IgD-negative memory B cell (primary cell): ENCODE data around the gene DOCK10. TPM values are rescaled to one million over a fixed set of nuclear protein-coding genes. Genes with fewer than 3 reads are reported as not detected.
A peak's percentile ranks its signal among the peaks of the same experiment; 100 is the strongest.

Experiments
- H3K27ac Mint-ChIP-seq, 3 donors: one replicate each; pipeline ENCODE4 v1.8.0; 2020 to 2022; ENCODE audit warnings: mild to moderate bottlenecking in 3 of 3, mixed read lengths in 3 of 3, moderate library complexity in 1 of 3
- H3K27me3 Mint-ChIP-seq: one replicate; pipeline ENCODE4 v1.8.0; 2021; ENCODE audit warnings: mixed read lengths
- H3K36me3 Mint-ChIP-seq: one replicate; pipeline ENCODE4 v1.8.0; 2020; ENCODE audit warnings: mild to moderate bottlenecking, mixed read lengths
- H3K4me1 Mint-ChIP-seq, 3 donors: one replicate each; pipeline ENCODE4 v1.8.0; 2020 to 2022; ENCODE audit warnings: mixed read lengths in 3 of 3, mild to moderate bottlenecking in 1 of 3
- H3K4me3 Mint-ChIP-seq, 4 donors: one replicate each; pipeline ENCODE4 v1.8.0; 2020 to 2022; ENCODE audit warnings: mild to moderate bottlenecking in 4 of 4, mixed read lengths in 4 of 4, moderate library complexity in 3 of 4
- H3K9me3 Mint-ChIP-seq, 3 donors: one replicate each; pipeline ENCODE4 v1.8.0; 2020 to 2021; ENCODE audit warnings: mixed read lengths in 3 of 3, mild to moderate bottlenecking in 1 of 3
- polyA plus RNA-seq: library from polyadenylated mRNA; unstranded; fragments of 300-500 nt; fragmentation: Illumina TruSeq; gene quantifications from one replicate; pipeline ENCODE4 v1.2.3, GENCODE V29; 2021

DOCK10 gene
- polyA plus RNA-seq, 1 donor from 2014 or later, result 26.9 TPM

GRCh38 chr2:225010804-225011203 is 31.5 kb downstream of the DOCK10 start:
- no peak overlapping the region for H3K4me3 Mint-ChIP-seq
- H3K27ac Mint-ChIP-seq, result no peak overlapping the region
- peaks cover 10 to 32% (median 25%) of the 10 kb centered on the region in 3 donors for H3K4me1 Mint-ChIP-seq
- H3K36me3 Mint-ChIP-seq, result no peaks in the 10 kb centered on the region
- no peaks in the 10 kb centered on the region for H3K27me3 Mint-ChIP-seq
- no peaks in the 10 kb centered on the region for H3K9me3 Mint-ChIP-seq

GRCh38 chr2:225009768-225010167 is 32.5 kb downstream of the DOCK10 start:
- peak overlapping the region in 2 of 3 donors; percentile 76 to 79 for H3K27ac Mint-ChIP-seq
- H3K4me1 Mint-ChIP-seq, result peaks cover 10 to 32% (median 25%) of the 10 kb centered on the region in 3 donors

GRCh38 chr2:225008935-225009334 is 33.3 kb downstream of the DOCK10 start:
- H3K9me3 Mint-ChIP-seq, result no peaks in the 10 kb centered on the region
- no peaks in the 10 kb centered on the region for H3K27me3 Mint-ChIP-seq
- no peak overlapping the region for H3K4me3 Mint-ChIP-seq

More at GRCh38 chr2:225009768-225010167, 32.5 kb downstream of the DOCK10 start:
- Mint-ChIP-seq H3K4me3 (no peak overlapping the region), H3K9me3 (no peaks in the 10 kb centered on the region), H3K36me3 (no peaks in the 10 kb centered on the region), H3K27me3 (no peaks in the 10 kb centered on the region)

GRCh38 chr2:225008179-225008856 is 34.0 kb downstream of the DOCK10 start:
- Mint-ChIP-seq H3K4me1 (peaks cover 10 to 35% (median 25%) of the 10 kb centered on the region in 3 donors), H3K4me3 (no peak overlapping the region), H3K27me3 (no peaks in the 10 kb centered on the region), H3K36me3 (no peaks in the 10 kb centered on the region), H3K9me3 (no peaks in the 10 kb centered on the region), H3K27ac (peak overlapping the region in 2 of 3 donors; percentile 1 to 51)

More at GRCh38 chr2:225008935-225009334, 33.3 kb downstream of the DOCK10 start:
- no peaks in the 10 kb centered on the region for H3K36me3 Mint-ChIP-seq
- peak overlapping the region in 1 of 3 donors; percentile 51 for H3K27ac Mint-ChIP-seq
- peaks cover 10 to 34% (median 25%) of the 10 kb centered on the region in 3 donors for H3K4me1 Mint-ChIP-seq

- H3K4me3 Mint-ChIP-seq, result no peak overlapping the region
- no peaks in the 10 kb centered on the region for H3K27me3 Mint-ChIP-seq
- no peak overlapping the region for H3K27ac Mint-ChIP-seq
- H3K4me1 Mint-ChIP-seq, result peaks cover 21 to 47% (median 37%) of the 10 kb centered on the region in 3 donors
- no peaks in the 10 kb centered on the region for H3K9me3 Mint-ChIP-seq
- H3K36me3 Mint-ChIP-seq, result no peaks in the 10 kb centered on the region
Observed at GRCh38 chr2:225006730-225007129, 35.5 kb downstream of the DOCK10 start.

- Mint-ChIP-seq H3K27ac (no peak overlapping the region), H3K36me3 (no peaks in the 10 kb centered on the region), H3K4me1 (peaks cover 21 to 45% (median 34%) of the 10 kb centered on the region in 3 donors), H3K4me3 (no peak overlapping the region), H3K9me3 (no peaks in the 10 kb centered on the region), H3K27me3 (no peaks in the 10 kb centered on the region)
Observed at GRCh38 chr2:225004597-225004996, 37.7 kb downstream of the DOCK10 start.

- no peaks in the 10 kb centered on the region for H3K27me3 Mint-ChIP-seq
- peak overlapping the region in 2 of 4 donors; percentile 13 to 67 for H3K4me3 Mint-ChIP-seq
- H3K27ac Mint-ChIP-seq, result peak overlapping the region; percentile 82 to 91 (median 84)
- peaks cover 13 to 33% (median 18%) of the 10 kb centered on the region in 3 donors for H3K4me1 Mint-ChIP-seq
- H3K9me3 Mint-ChIP-seq, result no peaks in the 10 kb centered on the region
- H3K36me3 Mint-ChIP-seq, result no peaks in the 10 kb centered on the region
Observed at GRCh38 chr2:225002656-225003045, 39.6 kb downstream of the DOCK10 start.

- Mint-ChIP-seq H3K9me3 (no peaks in the 10 kb centered on the region), H3K4me1 (peaks cover 13 to 32% (median 15%) of the 10 kb centered on the region in 3 donors), H3K27ac (peak overlapping the region; percentile 82 to 91 (median 84)), H3K27me3 (no peaks in the 10 kb centered on the region), H3K36me3 (no peaks in the 10 kb centered on the region), H3K4me3 (peak overlapping the region in 2 of 4 donors; percentile 13 to 67)
Observed at GRCh38 chr2:225002039-225002655, 40.1 kb downstream of the DOCK10 start.

- H3K36me3 Mint-ChIP-seq, result peaks cover 3% of the 10 kb centered on the region
- H3K27ac Mint-ChIP-seq, result no peak overlapping the region
- H3K27me3 Mint-ChIP-seq, result no peaks in the 10 kb centered on the region
- H3K4me3 Mint-ChIP-seq, result no peak overlapping the region
- H3K4me1 Mint-ChIP-seq, result peaks cover 14 to 28% (median 15%) of the 10 kb centered on the region in 3 donors
- H3K9me3 Mint-ChIP-seq, result peaks cover 0 to 3% (median 0%) of the 10 kb centered on the region in 3 donors
Observed at GRCh38 chr2:224999754-225000153, 42.5 kb downstream of the DOCK10 start.

- Mint-ChIP-seq H3K9me3 (peaks cover 0 to 3% (median 0%) of the 10 kb centered on the region in 3 donors), H3K27ac (peak overlapping the region in 1 of 3 donors; percentile 59), H3K4me1 (peaks cover 16 to 31% (median 19%) of the 10 kb centered on the region in 3 donors), H3K4me3 (no peak overlapping the region), H3K36me3 (peaks cover 3% of the 10 kb centered on the region), H3K27me3 (no peaks in the 10 kb centered on the region)
Observed at GRCh38 chr2:224999321-224999720, 42.9 kb downstream of the DOCK10 start.

- no peak overlapping the region for H3K27ac Mint-ChIP-seq
- H3K4me1 Mint-ChIP-seq, result peaks cover 16 to 28% (median 22%) of the 10 kb centered on the region in 3 donors
- peaks cover 7% of the 10 kb centered on the region for H3K36me3 Mint-ChIP-seq
- H3K9me3 Mint-ChIP-seq, result peaks cover 0 to 3% (median 0%) of the 10 kb centered on the region in 3 donors
- no peaks in the 10 kb centered on the region for H3K27me3 Mint-ChIP-seq
- H3K4me3 Mint-ChIP-seq, result no peak overlapping the region
Observed at GRCh38 chr2:224997802-224998201, 44.5 kb downstream of the DOCK10 start.

GRCh38 chr2:224995419-224995818 is 46.8 kb downstream of the DOCK10 start:
- Mint-ChIP-seq H3K4me3 (no peak overlapping the region), H3K27me3 (no peaks in the 10 kb centered on the region), H3K9me3 (peaks cover 0 to 3% (median 0%) of the 10 kb centered on the region in 3 donors), H3K36me3 (peaks cover 12% of the 10 kb centered on the region), H3K4me1 (peaks cover 3 to 18% (median 11%) of the 10 kb centered on the region in 3 donors), H3K27ac (no peak overlapping the region)

GRCh38 chr2:224994242-224994823 is 47.9 kb downstream of the DOCK10 start:
- no peak overlapping the region for H3K27ac Mint-ChIP-seq
- peaks cover 0 to 3% (median 0%) of the 10 kb centered on the region in 3 donors for H3K9me3 Mint-ChIP-seq
- H3K27me3 Mint-ChIP-seq, result no peaks in the 10 kb centered on the region
- H3K36me3 Mint-ChIP-seq, result peaks cover 16% of the 10 kb centered on the region
- peaks cover 3 to 19% (median 11%) of the 10 kb centered on the region in 3 donors for H3K4me1 Mint-ChIP-seq
- H3K4me3 Mint-ChIP-seq, result no peak overlapping the region

GRCh38 chr2:224990710-224991109 is 51.6 kb downstream of the DOCK10 start:
- Mint-ChIP-seq H3K9me3 (peaks cover 0 to 3% (median 0%) of the 10 kb centered on the region in 3 donors), H3K27ac (peak overlapping the region in 1 of 3 donors; percentile 86), H3K4me1 (peaks cover 11 to 26% (median 19%) of the 10 kb centered on the region in 3 donors)

GRCh38 chr2:224987733-224988132 is 54.5 kb downstream of the DOCK10 start:
- peaks cover 11% of the 10 kb centered on the region for H3K36me3 Mint-ChIP-seq
- no peaks in the 10 kb centered on the region for H3K9me3 Mint-ChIP-seq
- H3K4me1 Mint-ChIP-seq, result peaks cover 31 to 42% (median 36%) of the 10 kb centered on the region in 3 donors
- no peaks in the 10 kb centered on the region for H3K27me3 Mint-ChIP-seq
- no peak overlapping the region for H3K27ac Mint-ChIP-seq
- H3K4me3 Mint-ChIP-seq, result no peak overlapping the region

More at GRCh38 chr2:224990710-224991109, 51.6 kb downstream of the DOCK10 start:
- Mint-ChIP-seq H3K4me3 (no peak overlapping the region), H3K36me3 (peaks cover 19% of the 10 kb centered on the region), H3K27me3 (no peaks in the 10 kb centered on the region)
